Karpas-422 (cell line): ENCODE measurements around the gene SSU72. TPM values are rescaled to one million over a fixed set of nuclear protein-coding genes. Genes with fewer than 3 reads are reported as not detected.
"Not testable (repeated sequence)": the region's sequence is repeated elsewhere in the genome, so short reads cannot be mapped to it uniquely, and the experiment has no call there.

ENCODE experiments used
- DNase-seq: peaks from one replicate; pipeline ENCODE4 v3.0.0-alpha.2; 2015
- H2AFZ ChIP-seq: fragments of 200-600 bp; sonication (generic); 2 replicates; pipeline ENCODE4 v1.6.1; 2014; ENCODE audit warnings: antibody characterized with exemption, low read length, mixed read lengths
- H3K27ac ChIP-seq: fragments of 200-600 bp; sonication (generic); 2 replicates; pipeline ENCODE4 v1.5.1; 2014; ENCODE audit warnings: mild to moderate bottlenecking, low read length, moderate library complexity
- H3K27me3 ChIP-seq: fragments of 200-600 bp; sonication (generic); 2 replicates; pipeline ENCODE4 v1.6.1; 2014; ENCODE audit warnings: low read length, mixed read lengths
- H3K36me3 ChIP-seq: fragments of 200-600 bp; sonication (generic); 2 replicates; pipeline ENCODE4 v1.6.1; 2014; ENCODE audit warnings: low read length, mixed read lengths; ENCODE audit not compliant: insufficient read depth
- H3K4me1 ChIP-seq: fragments of 200-600 bp; sonication (generic); 2 replicates; pipeline ENCODE4 v1.6.1; 2014; ENCODE audit warnings: mild to moderate bottlenecking, low read length, mixed read lengths
- H3K4me2 ChIP-seq: fragments of 200-600 bp; sonication (generic); 2 replicates; pipeline ENCODE4 v1.6.1; 2014; ENCODE audit warnings: low read length, low read depth, mild to moderate bottlenecking; ENCODE audit not compliant: poor library complexity, severe bottlenecking
- H3K4me3 ChIP-seq: fragments of 200-600 bp; sonication (generic); 2 replicates; pipeline ENCODE4 v1.5.1; 2014; ENCODE audit warnings: mild to moderate bottlenecking, antibody characterized with exemption, low read length, mixed read lengths
- H3K79me2 ChIP-seq: fragments of 200-600 bp; sonication (generic); 2 replicates; pipeline ENCODE4 v1.6.1; 2014; ENCODE audit warnings: mild to moderate bottlenecking, low read length, mixed read lengths
- H3K9ac ChIP-seq: fragments of 200-600 bp; sonication (generic); 2 replicates; pipeline ENCODE4 v1.6.0; 2014; ENCODE audit warnings: low read length
- H3K9me2 ChIP-seq: fragments of 200-600 bp; sonication (generic), shearing (Covaris generic); replicated peaks from 2 replicates; pipeline ENCODE4 v1.6.0; 2014; ENCODE audit warnings: mild to moderate bottlenecking, low read length, moderate library complexity; ENCODE audit not compliant: insufficient read depth
- H3K9me3 ChIP-seq: fragments of 300-700, 200-600 bp; sonication (generic); 2 replicates; pipeline ENCODE4 v1.6.1; 2014; ENCODE audit warnings: low read length, mixed read lengths
- H4K20me1 ChIP-seq: fragments of 200-600 bp; sonication (generic); 2 replicates; pipeline ENCODE4 v1.6.1; 2014; ENCODE audit warnings: mild to moderate bottlenecking, antibody characterized with exemption, low read length, low read depth; ENCODE audit not compliant: insufficient read depth
- total RNA-seq: library from RNA; depleted of rRNA; stranded (reverse); fragments of >200 nt; shearing (Covaris generic); gene quantifications from 2 replicates; pipeline ENCODE4 v1.2.3, GENCODE V29; 2014; ENCODE audit warnings: low replicate concordance; rRNA removed

The SSU72 gene
- total RNA-seq, 1 experiment from 2014 or later, result 70.9 TPM

DNA sequence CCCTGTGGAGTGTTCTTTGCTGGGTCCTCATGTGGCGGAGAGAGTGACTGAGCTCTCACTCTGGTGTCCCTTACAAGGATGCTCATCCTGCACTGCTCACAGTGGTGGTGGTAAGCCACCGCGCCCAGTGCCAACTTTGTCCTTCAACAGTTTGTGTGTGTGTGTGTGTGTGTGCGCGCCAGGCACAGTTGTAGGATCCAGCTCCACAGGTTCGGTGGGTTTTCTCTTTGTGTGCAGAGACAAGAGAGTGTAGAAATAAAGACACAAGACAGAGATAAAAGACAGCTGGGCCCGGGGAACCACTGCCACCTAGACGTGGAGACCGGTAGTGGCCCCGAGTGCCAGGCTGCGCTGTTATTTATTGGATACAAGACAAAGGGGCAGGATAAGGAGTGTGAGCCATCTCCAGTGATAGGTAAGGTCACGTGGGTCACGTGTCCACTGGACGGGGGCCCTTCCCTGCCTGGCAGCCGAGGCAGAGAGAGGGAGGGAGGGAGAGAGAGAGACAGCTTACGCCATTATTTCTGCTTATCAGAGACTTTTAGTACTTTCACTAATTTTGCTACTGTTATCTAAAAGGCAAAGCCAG lies 69.8 kb downstream of the SSU72 start:
- H3K4me3 ChIP-seq, result peak overlapping the region; percentile 39; the same call in 1 of the 2 replicates
- DNase-seq, result peak; percentile 89
- peak overlapping the region; percentile 42; the same call in 1 of the 2 replicates for H2AFZ ChIP-seq

DNA sequence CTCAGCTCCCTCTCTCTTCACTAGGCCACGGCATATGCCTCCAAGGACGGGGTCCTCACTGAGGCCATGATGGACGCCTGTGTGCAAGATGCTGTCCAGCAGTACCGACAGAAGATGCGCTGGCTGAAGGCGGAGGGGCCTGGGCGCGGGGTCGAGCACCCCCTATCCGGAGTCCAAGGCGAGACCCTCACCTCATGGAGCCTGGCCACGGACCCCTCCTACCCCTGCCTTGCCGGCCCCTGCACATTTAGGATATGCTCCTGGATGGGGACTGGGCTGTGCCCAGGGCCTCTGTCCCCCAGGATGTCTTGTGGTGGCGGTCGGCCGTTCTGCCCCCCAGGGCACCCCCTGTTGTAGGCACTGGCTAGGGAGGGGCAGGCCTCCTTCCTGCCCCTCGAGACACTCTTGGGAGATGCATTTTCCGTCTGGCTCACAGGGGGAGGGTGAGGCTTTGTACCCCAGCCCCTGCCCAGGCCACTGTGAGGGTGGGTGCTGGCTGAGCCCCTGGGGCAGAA lies 79.1 kb downstream of the SSU72 start:
- H3K36me3 ChIP-seq, result peaks cover 22% of the 10 kb centered on the region
- H3K9me3 ChIP-seq, DNase-seq, H3K9me2 ChIP-seq, H3K4me3 ChIP-seq, H3K9ac ChIP-seq, H3K79me2 ChIP-seq, H3K4me2 ChIP-seq, H3K4me1 ChIP-seq, H3K27ac ChIP-seq, H2AFZ ChIP-seq, H3K27me3 ChIP-seq, H4K20me1 ChIP-seq: not testable (repeated sequence)

More for the DNA sequence above, 69.8 kb downstream of the SSU72 start:
- not testable (repeated sequence) for H3K79me2 ChIP-seq, H3K9me3 ChIP-seq, H3K4me1 ChIP-seq, H4K20me1 ChIP-seq, H3K9me2 ChIP-seq, H3K27me3 ChIP-seq
- H3K36me3 ChIP-seq, result peaks cover 11% of the 10 kb centered on the region
- peak overlapping the region; percentile 56 for H3K27ac ChIP-seq
- peak overlapping the region; percentile 53 for H3K9ac ChIP-seq
- H3K4me2 ChIP-seq, result peak overlapping the region; percentile 60

DNA sequence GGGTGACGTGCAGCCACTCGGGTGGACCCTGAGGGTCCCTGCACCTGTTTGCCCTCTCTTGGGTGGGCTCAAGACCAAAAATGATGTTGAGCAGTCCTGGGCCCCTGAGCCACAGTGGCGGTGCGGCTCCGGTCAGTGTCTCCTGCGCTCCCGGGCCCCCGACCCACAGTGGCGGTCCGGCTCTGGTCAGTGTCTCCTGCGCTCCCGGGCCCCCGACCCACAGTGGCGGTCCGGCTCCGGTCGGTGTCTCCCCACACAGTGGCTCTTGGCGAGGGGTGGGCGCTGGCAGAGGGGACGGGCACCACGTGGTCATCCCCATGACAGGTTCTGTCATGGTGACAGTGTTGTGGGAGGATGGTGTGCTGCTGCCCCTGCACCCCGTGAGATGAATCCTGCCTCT lies 80.4 kb downstream of the SSU72 start:
- H2AFZ ChIP-seq, DNase-seq: not testable (repeated sequence)

More for the DNA sequence above, 80.4 kb downstream of the SSU72 start:
- not testable (repeated sequence) for H3K9me2 ChIP-seq, H3K9me3 ChIP-seq, H3K27me3 ChIP-seq, H3K27ac ChIP-seq, H3K4me1 ChIP-seq, H3K9ac ChIP-seq, H3K4me2 ChIP-seq, H3K4me3 ChIP-seq, H3K79me2 ChIP-seq, H4K20me1 ChIP-seq
- H3K36me3 ChIP-seq, result peaks cover 28% of the 10 kb centered on the region

Other genes with a start within 250 kb of the SSU72 start
- 49.2 and 82.6 TPM in 2 replicates for gene TAS1R3, start 243.6 kb downstream of the SSU72 start, total RNA-seq
- gene DVL1, start 225.4 kb downstream of the SSU72 start, total RNA-seq, result 36.0 and 104 TPM in 2 replicates
- not detected in 2 replicates for gene MXRA8, start 216.3 kb downstream of the SSU72 start, total RNA-seq
- gene AURKAIP1, start 199.7 kb downstream of the SSU72 start, total RNA-seq, result 49.1 and 150 TPM in 2 replicates
- 97.9 and 152 TPM in 2 replicates for gene CCNL2, start 175.5 kb downstream of the SSU72 start, total RNA-seq
- gene MRPL20, start 167.6 kb downstream of the SSU72 start, total RNA-seq, result 136 and 151 TPM in 2 replicates
- gene ANKRD65, start 153.6 kb downstream of the SSU72 start, total RNA-seq, result not detected in 2 replicates
- gene VWA1, start 139.2 kb downstream of the SSU72 start, total RNA-seq, result not detected in 2 replicates
- gene ATAD3C, start 125.2 kb downstream of the SSU72 start, total RNA-seq, result 0.51 TPM in 1 of 2 replicates, not detected in the other
- gene ATAD3B, start 103.1 kb downstream of the SSU72 start, total RNA-seq, result 13.9 and 37.2 TPM in 2 replicates
- gene ATAD3A, start 62.7 kb downstream of the SSU72 start, total RNA-seq, result 12.5 and 52.1 TPM in 2 replicates
- gene TMEM240, start 34.2 kb downstream of the SSU72 start, total RNA-seq, result 2.6 TPM in 1 of 2 replicates, not detected in the other
- gene FNDC10, start 25.3 kb upstream of the SSU72 start, total RNA-seq, result 0.14 TPM in 1 of 2 replicates, not detected in the other
- gene MIB2, start 40.6 kb upstream of the SSU72 start, total RNA-seq, result 24.8 and 54.3 TPM in 2 replicates
- 1.3 and 2.7 TPM in 2 replicates for gene MMP23B, start 57.3 kb upstream of the SSU72 start, total RNA-seq
- 11.4 and 16.1 TPM in 2 replicates for gene CDK11B, start 84.1 kb upstream of the SSU72 start, total RNA-seq
- 24.9 and 32.9 TPM in 2 replicates for gene SLC35E2B, start 117.9 kb upstream of the SSU72 start, total RNA-seq
- 26.2 and 39.6 TPM in 2 replicates for gene CDK11A, start 149.5 kb upstream of the SSU72 start, total RNA-seq
- 44.3 and 80.3 TPM in 2 replicates for gene NADK, start 203.6 kb upstream of the SSU72 start, total RNA-seq